Upper lobe of left lung (tissue), 6 donors: ENCODE data around the gene DDHD1. TPM values are rescaled to one million over a fixed set of nuclear protein-coding genes. Genes with fewer than 3 reads are reported as not detected.
A peak's percentile ranks its signal among the peaks of the same experiment; 100 is the strongest.

Experiments used
- ATAC-seq, 2 donors: fragments of 200-7000 bp; cut with Tn5 transposase; one replicate each; pipeline ENCODE4 v1.9.1; 2022; ENCODE audit warnings: mild to moderate bottlenecking in 2 of 2, moderate library complexity in 2 of 2; ENCODE audit not compliant: low FRiP score in 2 of 2
- DNase-seq, 2 donors: peaks; one replicate each; pipeline ENCODE4 v3.0.0-alpha.2; 2019 to 2020
- H3K27ac ChIP-seq, 4 donors: fragments of 200-600 bp; sonication (generic); one replicate each; pipeline ENCODE4 v1.5.1; 2016 to 2019
- H3K27me3 ChIP-seq, 4 donors: fragments of 200-600 bp; sonication (generic); one replicate each; pipeline ENCODE4 v1.5.1; 2017 to 2019
- H3K36me3 ChIP-seq, 4 donors: fragments of 200-600 bp; sonication (generic); one replicate each; pipeline ENCODE4 v1.5.1; 2016 to 2019
- H3K4me1 ChIP-seq, 4 donors: fragments of 200-600 bp; sonication (generic); one replicate each; pipeline ENCODE4 v1.5.1; 2018 to 2019
- H3K4me3 ChIP-seq, 4 donors: fragments of 200-600 bp; sonication (generic); one replicate each; pipeline ENCODE4 v1.5.1; 2017 to 2019; ENCODE audit warnings: mild to moderate bottlenecking in 2 of 4, moderate library complexity in 1 of 4
- H3K9me3 ChIP-seq, 4 donors: fragments of 200-600 bp; sonication (generic); one replicate each; pipeline ENCODE4 v1.5.1; 2018 to 2019
- CTCF ChIP-seq, 6 experiments: fragments of 450-650 bp in 4 of 6; fragments of 200-600 bp in 2 of 6; sonication (generic) in 2 of 6; IDR thresholded peaks; one replicate each; pipeline ENCODE4 v1.5.1; 2016 to 2019; ENCODE audit warnings: antibody characterized with exemption in 6 of 6
- EP300 ChIP-seq, 4 donors: sonication (generic); formaldehyde crosslinking; IDR thresholded peaks; one replicate each; pipeline ENCODE4 v1.5.1; 2017; ENCODE audit warnings: antibody characterized with exemption in 4 of 4, control low read depth in 2 of 4
- POLR2A ChIP-seq, 4 donors: fragments of 450-650 bp; IDR thresholded peaks; one replicate each; pipeline ENCODE4 v1.5.1; 2016 to 2017; ENCODE audit warnings: antibody characterized with exemption in 4 of 4, mild to moderate bottlenecking in 2 of 4
- POLR2AphosphoS5 ChIP-seq, 2 donors: sonication (generic); formaldehyde crosslinking; IDR thresholded peaks; one replicate each; pipeline ENCODE4 v1.5.1; 2017; ENCODE audit warnings: antibody characterized with exemption in 2 of 2
- WGBS, 2 donors: methylation state at CpG; one replicate each; pipeline ENCODE4 v1.1.5; 2017 to 2018; 5-methylcytosine and 5-hydroxymethylcytosine counted together
- total RNA-seq, 6 donors: library from RNA; depleted of rRNA in 4 of 6; stranded (reverse); fragments of >200 nt in 4 of 6; gene quantifications; one replicate each; pipeline versions ENCODE4 v1.1.0 to v1.2.1, GENCODE V29; 2016 to 2021
- donor health status: DM: no; HTN: no; CAD: no; lungs with moderate emphysema.
- donor health status: DM: no; HTN: yes; CAD: no; lungs with severe emphysema.

DDHD1 gene
- total RNA-seq, 6 donors from 2014 or later: 18.4 to 30.8 (median 25.8) TPM

DNA sequence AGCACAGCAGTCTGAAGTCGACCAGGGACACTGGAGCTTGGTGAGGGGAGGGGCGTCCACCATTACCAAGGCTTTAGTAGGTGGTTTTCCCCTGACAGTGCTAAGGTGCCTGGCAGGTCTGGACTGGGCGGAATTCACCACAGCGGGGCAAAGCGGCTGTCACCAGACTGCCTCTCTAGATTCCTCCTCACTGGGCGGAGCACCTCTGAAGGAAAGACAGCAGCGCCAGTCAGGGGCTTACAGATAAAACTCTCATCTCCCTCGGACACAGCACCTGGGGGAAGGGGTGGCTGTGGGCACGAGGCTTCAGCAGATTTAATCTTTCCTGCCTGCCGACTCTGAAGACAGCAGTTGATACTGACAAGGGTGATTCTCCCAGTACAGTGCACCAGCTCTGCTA lies 39.1 kb downstream of the DDHD1 start:
- Histone ChIP-seq H3K4me1 (peaks cover 0 to 4% (median 2%) of the 10 kb centered on the region in 4 donors), H3K9me3 (no peaks in the 10 kb centered on the region), H3K27ac (no peak overlapping the region), H3K4me3 (no peak overlapping the region), H3K27me3 (no peaks in the 10 kb centered on the region), H3K36me3 (no peaks in the 10 kb centered on the region)
- ATAC-seq (no peak), DNase-seq (peak in 1 of 2 donors; percentile 8)
- 92 to 96% methylated on average over 7 to 10 of the region's 10 CpGs for WGBS, 2 donors
- TF ChIP-seq POLR2A (IDR thresholded peaks at IDR 0.05): no peak
- no peak for TF ChIP-seq CTCF (IDR thresholded peaks at IDR 0.05)
- no peak for TF ChIP-seq EP300 (IDR thresholded peaks at IDR 0.05)
- no peak for TF ChIP-seq POLR2AphosphoS5 (IDR thresholded peaks at IDR 0.05)

DNA sequence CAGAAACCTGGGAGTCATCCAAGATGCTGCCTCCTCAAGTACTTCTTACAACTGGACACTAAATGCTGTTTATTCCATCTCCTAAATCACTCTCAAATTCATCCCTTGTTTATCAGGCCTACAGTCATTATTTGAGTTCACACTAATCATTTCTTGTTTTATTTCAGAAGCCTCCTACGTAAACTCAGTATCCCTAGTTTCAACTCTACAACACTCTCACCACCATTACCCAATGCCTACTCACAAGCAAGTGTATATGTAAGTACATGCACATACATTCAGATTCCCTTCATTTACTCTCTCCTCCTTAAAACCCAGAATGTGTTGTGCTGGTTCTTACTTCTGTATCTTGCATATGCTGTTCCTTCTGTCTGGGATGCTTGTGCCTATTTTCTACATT lies 43.0 kb downstream of the DDHD1 start:
- Histone ChIP-seq H3K27ac (no peak overlapping the region), H3K4me3 (no peak overlapping the region), H3K36me3 (no peaks in the 10 kb centered on the region), H3K4me1 (peaks cover 0 to 4% (median 0%) of the 10 kb centered on the region in 4 donors), H3K9me3 (peaks cover 0 to 8% (median 2%) of the 10 kb centered on the region in 4 donors), H3K27me3 (no peaks in the 10 kb centered on the region)
- ATAC-seq (no peak), DNase-seq (no peak)
- 95% methylated on average over 1 of the region's 1 CpG for WGBS, 2 donors
- TF ChIP-seq CTCF (IDR thresholded peaks at IDR 0.05): no peak
- no peak for TF ChIP-seq POLR2AphosphoS5 (IDR thresholded peaks at IDR 0.05)
- TF ChIP-seq EP300 (IDR thresholded peaks at IDR 0.05): no peak
- TF ChIP-seq POLR2A (IDR thresholded peaks at IDR 0.05): no peak

DNA sequence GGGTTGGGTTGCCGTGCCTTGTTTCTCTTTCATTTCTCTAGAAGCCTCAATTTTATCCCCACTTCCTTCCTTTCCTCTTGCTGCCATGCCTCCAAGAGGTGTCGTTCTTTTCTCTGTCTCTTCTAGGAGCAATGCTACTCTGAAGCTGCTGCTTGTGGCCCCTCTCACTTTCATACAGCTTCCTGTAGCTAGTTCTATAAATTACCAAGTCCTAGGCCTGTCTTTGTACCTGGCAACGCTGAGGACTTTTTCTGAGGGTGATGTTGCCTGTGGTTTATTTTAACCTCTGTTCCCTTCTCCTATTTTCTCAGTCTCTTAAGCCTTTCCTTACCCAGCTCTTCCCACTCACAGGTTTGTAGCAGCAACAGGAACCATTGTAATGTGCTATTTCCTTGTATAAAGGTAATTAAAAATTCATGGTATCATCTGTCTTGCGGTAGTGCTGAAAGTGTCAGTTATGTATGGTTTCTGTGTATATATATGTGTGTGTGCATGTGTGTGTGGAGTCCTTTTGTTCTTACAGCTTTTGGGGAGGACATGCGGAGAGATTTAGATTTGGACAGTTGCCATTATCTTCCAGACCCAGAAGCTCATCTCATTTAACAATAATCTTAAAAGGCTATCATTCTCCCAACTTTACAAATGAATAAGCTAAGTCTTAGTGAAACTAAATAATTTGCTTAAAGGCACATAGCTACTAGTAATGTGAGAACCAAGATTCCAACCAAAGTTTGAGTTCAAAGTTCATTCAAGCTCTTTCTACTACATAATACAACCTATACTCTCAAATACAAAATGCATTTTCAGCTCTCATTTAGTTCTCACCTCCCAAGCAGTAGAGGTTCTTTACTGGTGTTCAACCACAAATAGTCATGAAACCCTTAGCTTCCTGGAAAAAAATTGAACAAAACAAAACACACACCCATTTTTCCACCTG lies 43.8 kb downstream of the DDHD1 start:
- H3K36me3 ChIP-seq: no peaks in the 10 kb centered on the region
- TF ChIP-seq CTCF (IDR thresholded peaks at IDR 0.05) (no peak), POLR2A (IDR thresholded peaks at IDR 0.05) (no peak), EP300 (IDR thresholded peaks at IDR 0.05) (no peak), POLR2AphosphoS5 (IDR thresholded peaks at IDR 0.05) (no peak)
- 49 to 51% methylated on average over 5 of the region's 5 CpGs for WGBS, 2 donors
- H3K4me1 ChIP-seq: peaks cover 0 to 4% (median 0%) of the 10 kb centered on the region in 4 donors
- peak overlapping the region in 3 of 4 donors; percentile 12 to 36 (median 15) for H3K4me3 ChIP-seq
- DNase-seq (no peak), ATAC-seq (peak in 1 of 2 donors; percentile 48)
- H3K27ac ChIP-seq: peak overlapping the region in 3 of 4 donors; percentile 0 to 48 (median 2)
- H3K9me3 ChIP-seq: peaks cover 0 to 8% (median 2%) of the 10 kb centered on the region in 4 donors
- no peaks in the 10 kb centered on the region for H3K27me3 ChIP-seq

DNA sequence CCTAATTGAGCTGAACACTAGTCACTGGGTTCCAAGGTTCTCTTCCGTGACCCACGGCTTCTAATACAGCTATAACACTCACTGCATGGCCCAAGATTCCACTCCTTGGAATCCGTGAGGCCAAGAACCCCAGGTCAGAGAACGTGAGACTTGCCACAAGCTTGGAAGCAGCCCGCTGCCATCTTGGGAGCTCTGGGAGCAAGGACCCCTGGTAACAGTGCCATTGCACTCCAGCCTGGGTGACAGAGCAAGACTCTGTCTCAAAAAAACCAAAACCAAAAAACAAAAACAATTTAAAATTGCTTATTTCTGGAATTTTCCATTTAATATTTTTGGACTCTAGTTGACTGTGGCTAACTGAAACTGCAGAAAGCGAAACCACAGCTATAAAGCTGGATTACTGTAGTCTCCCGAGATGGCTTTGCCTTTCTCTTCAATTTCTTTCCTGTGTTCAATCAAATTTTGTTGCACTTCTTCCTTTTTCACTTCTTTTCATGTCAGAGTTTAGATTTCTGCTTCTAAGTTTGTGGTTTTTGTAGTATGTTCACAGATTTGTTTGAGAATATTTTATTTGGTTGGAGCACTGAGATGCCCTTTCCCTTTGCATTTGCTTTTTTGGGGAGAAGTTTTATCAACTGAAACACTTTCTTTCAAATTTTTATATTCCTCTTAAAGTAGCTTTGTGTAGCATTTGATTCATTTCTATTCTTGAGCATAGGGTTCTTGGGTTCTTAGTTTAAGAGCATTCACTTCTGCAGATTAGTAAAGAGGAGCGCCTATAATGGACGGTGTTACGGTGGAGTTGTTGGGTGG lies 44.6 kb downstream of the DDHD1 start:
- ATAC-seq (peak in 1 of 2 donors; percentile 68), DNase-seq (no peak)
- H3K9me3 ChIP-seq: peaks cover 0 to 8% (median 2%) of the 10 kb centered on the region in 4 donors
- H3K36me3 ChIP-seq: no peaks in the 10 kb centered on the region
- H3K4me3 ChIP-seq: peak overlapping the region in 3 of 4 donors; percentile 12 to 36 (median 15)
- 71 to 75% methylated on average over 10 of the region's 10 CpGs for WGBS, 2 donors
- TF ChIP-seq EP300 (IDR thresholded peaks at IDR 0.05) (no peak), POLR2A (IDR thresholded peaks at IDR 0.05) (no peak), CTCF (IDR thresholded peaks at IDR 0.05) (no peak), POLR2AphosphoS5 (IDR thresholded peaks at IDR 0.05) (no peak)
- H3K4me1 ChIP-seq: peaks cover 0 to 4% (median 0%) of the 10 kb centered on the region in 4 donors
- H3K27ac ChIP-seq: peak overlapping the region in 3 of 4 donors; percentile 0 to 48 (median 2)
- no peaks in the 10 kb centered on the region for H3K27me3 ChIP-seq
